Raji (cell line): Measurements from ENCODE around the gene KLK11.

Experiments
- POLR2A ChIP-seq: IDR thresholded peaks from 2 replicates; pipeline ENCODE4 v1.6.1; 2011; ENCODE audit warnings: low read depth, low read length, control low read depth; ENCODE audit not compliant: insufficient read depth

Gene KLK11

GRCh38 chr19:51034704-51035103 is 8.3 kb upstream of the KLK11 start, which contains the start of gene KLK12:
TSS of gene KLK12 (minus strand) at chr19:51035002. CDS start at chr19:51034621, 381 bp downstream.
- TF ChIP-seq POLR2A: no peak

GRCh38 chr19:51031880-51032225 is 5.4 kb upstream of the KLK11 start:
- TF ChIP-seq POLR2A: no peak

GRCh38 chr19:51031220-51031879 is 4.9 kb upstream of the KLK11 start:
- no peak for TF ChIP-seq POLR2A

GRCh38 chr19:51030631-51031030 is 4.2 kb upstream of the KLK11 start:
- TF ChIP-seq POLR2A: no peak

- no peak for TF ChIP-seq POLR2A
These were observed 3.3 kb upstream of the KLK11 start for GRCh38 chr19:51029718-51030117.

GRCh38 chr19:51027873-51028272 is 1.5 kb upstream of the KLK11 start:
- no peak for TF ChIP-seq POLR2A

GRCh38 chr19:51027126-51027806 is 850 bp upstream of the KLK11 start:
- TF ChIP-seq POLR2A: no peak

GRCh38 chr19:51025809-51026553 is 435 bp downstream of the KLK11 start:
- TF ChIP-seq POLR2A: no peak

GRCh38 chr19:51025401-51025800 is 1.0 kb downstream of the KLK11 start:
- no peak for TF ChIP-seq POLR2A

- TF ChIP-seq POLR2A: no peak
These were observed 1.5 kb downstream of the KLK11 start for GRCh38 chr19:51024924-51025323.

- no peak for TF ChIP-seq POLR2A
These were observed 2.5 kb downstream of the KLK11 start for GRCh38 chr19:51023946-51024345.

- TF ChIP-seq POLR2A: no peak
These were observed 3.9 kb downstream of the KLK11 start for GRCh38 chr19:51022526-51022925.

- no peak for TF ChIP-seq POLR2A
These were observed 5.3 kb downstream of the KLK11 start for GRCh38 chr19:51020988-51021651.

- TF ChIP-seq POLR2A: no peak
These were observed 6.9 kb downstream of the KLK11 start, which contains the start of gene KLK10 for GRCh38 chr19:51019544-51019925. TSS of gene KLK10 (minus strand) at chr19:51019709. CDS start at chr19:51019130, 579 bp downstream.
